GM21529 (cell line): ENCODE data around the gene CYSRT1.
A peak's percentile ranks its signal among the peaks of the same experiment; 100 is the strongest.
"Not testable (repeated sequence)": the region's sequence is repeated elsewhere in the genome, so short reads cannot be mapped to it uniquely, and the experiment has no call there.

ENCODE experiments used
- ATAC-seq: cut with Tn5 transposase; IDR thresholded peaks from one replicate; pipeline ENCODE4 v1.9.1; 2021; ENCODE audit not compliant: unreplicated experiment

CYSRT1 gene

GRCh38 chr9:137247916-137248175 lies 22.9 kb downstream of the CYSRT1 start:
- no peak for ATAC-seq

- no peak for ATAC-seq
Measured at GRCh38 chr9:137250329-137251193, 25.6 kb downstream of the CYSRT1 start.

- ATAC-seq = no peak
Measured at GRCh38 chr9:137251194-137251461, 26.2 kb downstream of the CYSRT1 start, which contains the start of gene STPG3. TSS of gene STPG3 (plus strand) at chr9:137251286. CDS start at chr9:137251287, 1 bp downstream.

- no peak for ATAC-seq
Measured at GRCh38 chr9:137251490-137252268, 26.7 kb downstream of the CYSRT1 start.

- no peak for ATAC-seq
Measured at GRCh38 chr9:137252555-137253506, 27.9 kb downstream of the CYSRT1 start.

GRCh38 chr9:137253717-137254623 lies 29.0 kb downstream of the CYSRT1 start:
- ATAC-seq = no peak

- peak; percentile 68 for ATAC-seq
Measured at GRCh38 chr9:137254624-137255447, 29.9 kb downstream of the CYSRT1 start, which contains the start of gene NELFB. TSS of gene NELFB (plus strand) at chr9:137255327.

GRCh38 chr9:137255448-137256114 lies 30.6 kb downstream of the CYSRT1 start:
- peak; percentile 44 for ATAC-seq

- ATAC-seq = no peak
Measured at GRCh38 chr9:137256362-137256761, 31.4 kb downstream of the CYSRT1 start.

GRCh38 chr9:137256856-137257255 lies 31.9 kb downstream of the CYSRT1 start:
- no peak for ATAC-seq

GRCh38 chr9:137262173-137262908 lies 37.4 kb downstream of the CYSRT1 start:
- not testable (repeated sequence) for ATAC-seq

- no peak for ATAC-seq
Measured at GRCh38 chr9:137262909-137263285, 37.9 kb downstream of the CYSRT1 start.

- no peak for ATAC-seq
Measured at GRCh38 chr9:137263506-137263905, 38.5 kb downstream of the CYSRT1 start.

GRCh38 chr9:137264067-137264466 lies 39.1 kb downstream of the CYSRT1 start:
- ATAC-seq = no peak

GRCh38 chr9:137265496-137266161 lies 40.7 kb downstream of the CYSRT1 start:
- ATAC-seq = no peak

- ATAC-seq = no peak
Measured at GRCh38 chr9:137266162-137266527, 41.2 kb downstream of the CYSRT1 start.

GRCh38 chr9:137266585-137267453 lies 41.8 kb downstream of the CYSRT1 start:
- ATAC-seq = no peak
